HL-60 (cell line): ENCODE data around the gene CDYL2.

Source experiments
- CTCF ChIP-seq: IDR thresholded peaks from one replicate; pipeline ENCODE4 v1.5.1; 2011; ENCODE audit warnings: low read length, control low read depth, inconsistent platforms; ENCODE audit not compliant: insufficient read depth
- GABPA ChIP-seq: IDR thresholded peaks from 2 replicates; pipeline ENCODE4 v1.6.1; 2012; ENCODE audit warnings: low read depth
- POLR2AphosphoS5 ChIP-seq: IDR thresholded peaks from 2 replicates; pipeline ENCODE4 v1.6.1; 2012; ENCODE audit warnings: low read depth
- REST ChIP-seq: IDR thresholded peaks from 2 replicates; pipeline ENCODE4 v1.6.1; 2012; ENCODE audit warnings: low read depth; ENCODE audit not compliant: insufficient replicate concordance
- SPI1 ChIP-seq: IDR thresholded peaks from 2 replicates; pipeline ENCODE4 v1.6.1; 2012; ENCODE audit warnings: low read depth, mild to moderate bottlenecking, borderline replicate concordance

GRCh38 chr16:80742331-80742730 lies 62.1 kb downstream of the CDYL2 start:
- TF ChIP-seq CTCF (no peak), REST (no peak), POLR2AphosphoS5 (no peak), SPI1 (no peak), GABPA (no peak)
